ENCODE results near the gene FLRT3. TPM values are rescaled to one million over a fixed set of nuclear protein-coding genes. Genes with fewer than 3 reads are reported as not detected.

The FLRT3 gene
- total RNA-seq, 1 donor from 2014 or later = 14.6 TPM

- no peaks in the 10 kb centered on the region for H3K36me3 ChIP-seq (ENCODE audit: insufficient read depth, low read length)
- H3K36me3 Mint-ChIP-seq (ENCODE audit: low read depth, unreplicated experiment) = no peaks in the 10 kb centered on the region
- no peak overlapping the region for H3K4me3 ChIP-seq (ENCODE audit: insufficient read depth, low read depth, low read length)
- FAIRE-seq (no peak), DNase-seq (ENCODE audit: low read depth) (no peak)
- no peak overlapping the region for H3K4me2 ChIP-seq (ENCODE audit: low read length)
- no peaks in the 10 kb centered on the region for H3K9me3 ChIP-seq (ENCODE audit: insufficient read depth, low read depth, low read length)
- no peaks in the 10 kb centered on the region for H3K79me2 ChIP-seq (ENCODE audit: insufficient read depth, low read length)
- no peak overlapping the region for H2AFZ ChIP-seq (ENCODE audit: low read depth, low read length)
- H4K20me1 ChIP-seq (ENCODE audit: insufficient read depth, low read length) = no peaks in the 10 kb centered on the region
- no peak overlapping the region for H3K27ac ChIP-seq (ENCODE audit: low read depth, low read length)
- H3K9ac ChIP-seq (ENCODE audit: low read length) = no peak overlapping the region
- H3K27me3 ChIP-seq (ENCODE audit: insufficient read depth, low read length) = no peaks in the 10 kb centered on the region
- H3K9me3 Mint-ChIP-seq (ENCODE audit: unreplicated experiment) = no peaks in the 10 kb centered on the region
- H3K4me1 ChIP-seq (ENCODE audit: insufficient read depth, low read length) = no peaks in the 10 kb centered on the region
- TF ChIP-seq CTCF (IDR thresholded peaks at IDR 0.05; ENCODE audit: insufficient read depth, low read depth, low read length) (no peak), EZH2 (IDR thresholded peaks at IDR 0.05; ENCODE audit: insufficient read depth, low read length) (no peak)
- H3K27ac Mint-ChIP-seq (ENCODE audit: unreplicated experiment) = no peak overlapping the region
- no peaks in the 10 kb centered on the region for H3K27me3 Mint-ChIP-seq (ENCODE audit: low read depth, unreplicated experiment)
- H3K4me3 Mint-ChIP-seq (ENCODE audit: unreplicated experiment) = no peak overlapping the region
- peaks cover 1% of the 10 kb centered on the region for H3K4me1 Mint-ChIP-seq (ENCODE audit: low read depth, unreplicated experiment)
Measured at GRCh38 chr20:14299831-14300230, 37.6 kb downstream of the FLRT3 start.

DNA sequence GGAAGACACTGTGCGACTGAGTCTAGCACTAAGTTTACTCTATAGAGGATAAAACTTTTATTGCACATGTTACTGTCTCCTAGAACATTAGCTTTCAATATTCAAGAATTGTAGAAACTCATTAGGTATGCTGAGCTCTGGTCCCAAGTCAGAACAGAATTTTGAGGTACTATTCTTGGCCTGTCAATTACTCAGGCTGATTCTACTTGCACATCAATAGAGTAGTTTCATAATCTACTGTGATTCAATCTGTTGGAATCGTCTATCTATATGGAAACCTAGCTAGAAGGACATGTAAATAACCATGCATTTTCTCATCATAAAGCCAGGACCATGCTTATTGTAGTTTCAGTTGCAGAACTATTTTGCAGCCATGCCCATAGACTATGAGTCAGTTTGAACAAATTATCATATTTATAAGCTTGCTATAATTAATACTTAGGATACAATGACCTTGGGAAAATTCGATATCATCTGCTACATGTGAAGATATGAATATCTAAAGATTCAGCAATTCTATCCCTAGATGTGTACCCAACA is 41.6 kb downstream of the FLRT3 start:
- H2AFZ ChIP-seq (ENCODE audit: low read depth, low read length) = no peak overlapping the region
- Mint-ChIP-seq H3K36me3 (ENCODE audit: low read depth, unreplicated experiment) (no peaks in the 10 kb centered on the region), H3K4me1 (ENCODE audit: low read depth, unreplicated experiment) (peaks cover 1% of the 10 kb centered on the region), H3K4me3 (ENCODE audit: unreplicated experiment) (no peak overlapping the region), H3K27ac (ENCODE audit: unreplicated experiment) (no peak overlapping the region), H3K9me3 (ENCODE audit: unreplicated experiment) (no peaks in the 10 kb centered on the region), H3K27me3 (ENCODE audit: low read depth, unreplicated experiment) (no peaks in the 10 kb centered on the region)
- no peak overlapping the region for H3K4me2 ChIP-seq (ENCODE audit: low read length)
- no peaks in the 10 kb centered on the region for H3K4me1 ChIP-seq (ENCODE audit: insufficient read depth, low read length)
- FAIRE-seq (no peak), DNase-seq (ENCODE audit: low read depth) (no peak)
- no peak overlapping the region for H3K9ac ChIP-seq (ENCODE audit: low read length)
- TF ChIP-seq EZH2 (IDR thresholded peaks at IDR 0.05; ENCODE audit: insufficient read depth, low read length) (no peak), CTCF (IDR thresholded peaks at IDR 0.05; ENCODE audit: insufficient read depth, low read depth, low read length) (no peak)
- no peaks in the 10 kb centered on the region for H3K27me3 ChIP-seq (ENCODE audit: insufficient read depth, low read length)
- H4K20me1 ChIP-seq (ENCODE audit: insufficient read depth, low read length) = no peaks in the 10 kb centered on the region
- H3K27ac ChIP-seq (ENCODE audit: low read depth, low read length) = no peak overlapping the region
- no peaks in the 10 kb centered on the region for H3K79me2 ChIP-seq (ENCODE audit: insufficient read depth, low read length)
- H3K9me3 ChIP-seq (ENCODE audit: insufficient read depth, low read depth, low read length) = no peaks in the 10 kb centered on the region
- no peak overlapping the region for H3K4me3 ChIP-seq (ENCODE audit: insufficient read depth, low read depth, low read length)
- H3K36me3 ChIP-seq (ENCODE audit: insufficient read depth, low read length) = no peaks in the 10 kb centered on the region

DNA sequence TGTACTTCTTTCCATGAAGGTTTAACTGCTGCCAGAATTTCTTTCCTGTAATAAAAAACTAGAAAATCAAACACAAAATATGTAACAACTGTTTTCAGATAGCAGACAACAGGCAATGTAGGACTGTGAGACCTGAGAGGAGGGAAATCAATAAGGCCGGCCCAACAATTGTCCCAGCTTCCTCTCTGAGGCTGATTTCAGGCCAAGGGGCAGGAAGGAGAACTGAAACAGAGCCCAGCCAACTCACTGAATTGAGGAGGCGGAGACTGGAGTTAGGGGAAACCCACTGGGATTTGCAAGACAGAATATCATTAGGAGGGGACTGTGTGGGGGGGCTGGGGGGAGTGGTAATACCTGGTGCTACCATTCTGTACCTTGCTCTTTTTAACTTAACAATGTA is 42.2 kb downstream of the FLRT3 start:
- TF ChIP-seq CTCF (IDR thresholded peaks at IDR 0.05; ENCODE audit: insufficient read depth, low read depth, low read length) (no peak), EZH2 (IDR thresholded peaks at IDR 0.05; ENCODE audit: insufficient read depth, low read length) (no peak)

More for the DNA sequence above, 42.2 kb downstream of the FLRT3 start:
- H3K4me3 Mint-ChIP-seq (ENCODE audit: unreplicated experiment) = no peak overlapping the region
- Histone ChIP-seq H3K4me1 (ENCODE audit: insufficient read depth, low read length) (no peaks in the 10 kb centered on the region), H2AFZ (ENCODE audit: low read depth, low read length) (no peak overlapping the region), H3K27me3 (ENCODE audit: insufficient read depth, low read length) (no peaks in the 10 kb centered on the region), H3K9me3 (ENCODE audit: insufficient read depth, low read depth, low read length) (no peaks in the 10 kb centered on the region), H3K36me3 (ENCODE audit: insufficient read depth, low read length) (no peaks in the 10 kb centered on the region), H3K4me3 (ENCODE audit: insufficient read depth, low read depth, low read length) (no peak overlapping the region), H3K79me2 (ENCODE audit: insufficient read depth, low read length) (no peaks in the 10 kb centered on the region), H4K20me1 (ENCODE audit: insufficient read depth, low read length) (no peaks in the 10 kb centered on the region), H3K27ac (ENCODE audit: low read depth, low read length) (no peak overlapping the region), H3K4me2 (ENCODE audit: low read length) (no peak overlapping the region), H3K9ac (ENCODE audit: low read length) (no peak overlapping the region)
- H3K27me3 Mint-ChIP-seq (ENCODE audit: low read depth, unreplicated experiment) = no peaks in the 10 kb centered on the region
- FAIRE-seq (no peak), DNase-seq (ENCODE audit: low read depth) (no peak)
- peaks cover 1% of the 10 kb centered on the region for H3K4me1 Mint-ChIP-seq (ENCODE audit: low read depth, unreplicated experiment)
- H3K27ac Mint-ChIP-seq (ENCODE audit: unreplicated experiment) = no peak overlapping the region
- no peaks in the 10 kb centered on the region for H3K9me3 Mint-ChIP-seq (ENCODE audit: unreplicated experiment)
- H3K36me3 Mint-ChIP-seq (ENCODE audit: low read depth, unreplicated experiment) = no peaks in the 10 kb centered on the region
